ENCODE measurements around the gene BBOF1.

BBOF1 gene

GRCh38 chr14:74089251-74090020 lies 70.3 kb downstream of the BBOF1 start:
- no peak for DNase-seq

GRCh38 chr14:74105381-74105780 lies 86.2 kb downstream of the BBOF1 start:
- no peak for DNase-seq

- DNase-seq = no peak
These were observed 90.2 kb downstream of the BBOF1 start for GRCh38 chr14:74109369-74109768.

GRCh38 chr14:74111395-74112216 lies 92.5 kb downstream of the BBOF1 start:
- peak in 1 of 2 donors; percentile 71 for DNase-seq
